Measurements from ENCODE around the gene MRPL53. TPM values are rescaled to one million over a fixed set of nuclear protein-coding genes. Genes with fewer than 3 reads are reported as not detected.

Gene MRPL53
- total and polyA plus RNA-seq, 2 of the 4 experiments (the other 2 are of a cell fraction): 5.2 to 39.0 TPM

- Histone ChIP-seq H3K9me3 (ENCODE audit: control insufficient read depth, insufficient read depth, low read length) (no peaks in the 10 kb centered on the region), H3K4me2 (ENCODE audit: low read depth, low read length) (peak overlapping the region; percentile 97), H3K14ac (replicated peaks; ENCODE audit: low read depth, low read length) (peak overlapping the region; percentile 69; the same call in 1 of the 2 replicates), H4K91ac (ENCODE audit: insufficient read depth, low read depth, low read length) (peak overlapping the region; percentile 79; the same call in 1 of the 2 replicates), H3K9ac (ENCODE audit: low read depth, low read length) (peak overlapping the region; percentile 76), H2BK120ac (ENCODE audit: low read depth, low read length) (no peak overlapping the region), H2BK5ac (ENCODE audit: low read depth, low read length, poor library complexity, severe bottlenecking) (peak overlapping the region; percentile 83), H3K9me1 (ENCODE audit: insufficient read depth, low read length) (peaks cover 9% of the 10 kb centered on the region; the same call in 1 of the 2 replicates), H3K56ac (ENCODE audit: extremely low read depth, insufficient read depth, low read length) (no peak overlapping the region), H2AFZ (replicated peaks; ENCODE audit: low read length, poor library complexity) (peak overlapping the region; percentile 100), H4K8ac (ENCODE audit: low read depth in 2 of 2, low read length in 2 of 2) (peak overlapping the region; percentile 79 to 88; a peak in 2 of 4 replicates), H3K4me1 (ENCODE audit: control insufficient read depth, insufficient read depth, low read length) (peaks cover 11% of the 10 kb centered on the region), H4K20me1 (ENCODE audit: insufficient read depth, low read length) (peaks cover 3% of the 10 kb centered on the region; the same call in 1 of the 2 replicates), H3K27me3 (ENCODE audit: control insufficient read depth, insufficient read depth, low read length) (no peaks in the 10 kb centered on the region), H2BK15ac (ENCODE audit: low read depth, low read length) (no peak overlapping the region), H3K4me3 (ENCODE audit: insufficient read depth, low read depth, low read length) (peak overlapping the region; percentile 80), H3K4ac (ENCODE audit: low read depth, low read length) (peak overlapping the region; percentile 50; the same call in 1 of the 2 replicates), H2AK9ac (replicated peaks; ENCODE audit: low read depth, low read length, poor library complexity) (peak overlapping the region; percentile 99), H3K18ac (ENCODE audit: low read depth, low read length) (no peak overlapping the region), H3K23ac (ENCODE audit: low read depth, low read length) (peak overlapping the region; percentile 35; the same call in 1 of the 2 replicates), H3K36me3 (ENCODE audit: control insufficient read depth, insufficient read depth, low read length) (peaks cover 16% of the 10 kb centered on the region), H3K79me1 (ENCODE audit: low read depth in 1 of 2, low read length in 2 of 2) (peaks cover 19 to 70% of the 10 kb centered on the region in 2 experiments), H2BK20ac (ENCODE audit: low read depth, low read length) (no peak overlapping the region), H3K27ac (ENCODE audit: insufficient read depth, low read length) (peak overlapping the region; percentile 87), H4K5ac (ENCODE audit: low read depth, low read length) (peak overlapping the region; percentile 5; the same call in 1 of the 2 replicates), H2AK5ac (ENCODE audit: low read depth, low read length) (peak overlapping the region; percentile 66; the same call in 1 of the 2 replicates)
- DNase-seq (no peak), ATAC-seq (ENCODE audit: low read depth) (no peak)
- in situ Hi-C loops (cut with MboI; ENCODE audit: low sequenced_read_pairs) (loop anchor here (5.0 to 25.0 kb wide), 2 partner anchors 96 to 381 kb away; no protein-coding TSS in a partner anchor), dilution Hi-C loops (cut with HindIII; ENCODE audit: low sequenced_read_pairs, unreplicated experiment) (no loop called here), intact Hi-C loops (cut with micrococcal nuclease) (no loop called here)
- ChIA-PET CTCF (interaction anchor here (1.5 to 3.4 kb wide), 2 partner anchors 96 to 107 kb away, joined by 4 to 17 read pairs; no protein-coding TSS in a partner anchor), POLR2A (ENCODE audit: unreplicated experiment) (interaction anchor here (0.6 to 1.0 kb wide), 2 partner anchors 9 to 29 kb away, joined by 5 to 7 read pairs; partner anchors contain the start of gene MRPL53)
- no TSS peak for BruUV-seq (replicated peaks)
- WGBS, 2 experiments (ENCODE audit: extremely low coverage in 2 of 2, insufficient read length in 1 of 2): no CpG with 5 or more reads among the region's 3 CpGs
- TF ChIP-seq, protein P1, sequence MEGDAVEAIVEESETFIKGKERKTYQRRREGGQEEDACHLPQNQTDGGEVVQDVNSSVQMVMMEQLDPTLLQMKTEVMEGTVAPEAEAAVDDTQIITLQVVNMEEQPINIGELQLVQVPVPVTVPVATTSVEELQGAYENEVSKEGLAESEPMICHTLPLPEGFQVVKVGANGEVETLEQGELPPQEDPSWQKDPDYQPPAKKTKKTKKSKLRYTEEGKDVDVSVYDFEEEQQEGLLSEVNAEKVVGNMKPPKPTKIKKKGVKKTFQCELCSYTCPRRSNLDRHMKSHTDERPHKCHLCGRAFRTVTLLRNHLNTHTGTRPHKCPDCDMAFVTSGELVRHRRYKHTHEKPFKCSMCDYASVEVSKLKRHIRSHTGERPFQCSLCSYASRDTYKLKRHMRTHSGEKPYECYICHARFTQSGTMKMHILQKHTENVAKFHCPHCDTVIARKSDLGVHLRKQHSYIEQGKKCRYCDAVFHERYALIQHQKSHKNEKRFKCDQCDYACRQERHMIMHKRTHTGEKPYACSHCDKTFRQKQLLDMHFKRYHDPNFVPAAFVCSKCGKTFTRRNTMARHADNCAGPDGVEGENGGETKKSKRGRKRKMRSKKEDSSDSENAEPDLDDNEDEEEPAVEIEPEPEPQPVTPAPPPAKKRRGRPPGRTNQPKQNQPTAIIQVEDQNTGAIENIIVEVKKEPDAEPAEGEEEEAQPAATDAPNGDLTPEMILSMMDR (conservative IDR thresholded peaks at IDR 0.05; ENCODE audit: low read depth, low read length): no peak
- TF ChIP-seq BHLHE40 (IDR thresholded peaks at IDR 0.05; ENCODE audit: low read depth, low read length) (no peak), CHD1 (IDR thresholded peaks at IDR 0.05; ENCODE audit: low read depth, low read length) (no peak), USF2 (IDR thresholded peaks at IDR 0.05; ENCODE audit: low read depth, low read length) (no peak), MAFK (IDR thresholded peaks at IDR 0.05; ENCODE audit: low read depth, low read length) (no peak), MXI1 (IDR thresholded peaks at IDR 0.05; ENCODE audit: borderline replicate concordance, low read depth, low read length) (peak; percentile 47; the same call in 1 of the 2 replicates), RFX5 (IDR thresholded peaks at IDR 0.05; ENCODE audit: low read depth, low read length) (no peak), RAD21 (IDR thresholded peaks at IDR 0.05; ENCODE audit: low read length) (no peak), NFE2L2 (IDR thresholded peaks at IDR 0.05; ENCODE audit: low read depth, low read length) (no peak), SMC3 (IDR thresholded peaks at IDR 0.05; ENCODE audit: low read depth, low read length) (no peak), MAZ (IDR thresholded peaks at IDR 0.05; ENCODE audit: borderline replicate concordance, low read depth, low read length) (no peak), RCOR1 (IDR thresholded peaks at IDR 0.05; ENCODE audit: insufficient replicate concordance, low read length) (no peak), POLR2A (IDR thresholded peaks at IDR 0.05; ENCODE audit: low read depth, low read length) (no peak), FOS (IDR thresholded peaks at IDR 0.05; ENCODE audit: low read depth, low read length) (no peak)
- TF ChIP-seq, protein P2, sequence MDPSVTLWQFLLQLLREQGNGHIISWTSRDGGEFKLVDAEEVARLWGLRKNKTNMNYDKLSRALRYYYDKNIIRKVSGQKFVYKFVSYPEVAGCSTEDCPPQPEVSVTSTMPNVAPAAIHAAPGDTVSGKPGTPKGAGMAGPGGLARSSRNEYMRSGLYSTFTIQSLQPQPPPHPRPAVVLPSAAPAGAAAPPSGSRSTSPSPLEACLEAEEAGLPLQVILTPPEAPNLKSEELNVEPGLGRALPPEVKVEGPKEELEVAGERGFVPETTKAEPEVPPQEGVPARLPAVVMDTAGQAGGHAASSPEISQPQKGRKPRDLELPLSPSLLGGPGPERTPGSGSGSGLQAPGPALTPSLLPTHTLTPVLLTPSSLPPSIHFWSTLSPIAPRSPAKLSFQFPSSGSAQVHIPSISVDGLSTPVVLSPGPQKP (IDR thresholded peaks at IDR 0.05; ENCODE audit: borderline replicate concordance, low read depth, low read length): no peak
Measured at GRCh38 chr2:74481431-74481830, 9.0 kb upstream of the MRPL53 start.
